Measurements from ENCODE around the gene PTPA.

DNA sequence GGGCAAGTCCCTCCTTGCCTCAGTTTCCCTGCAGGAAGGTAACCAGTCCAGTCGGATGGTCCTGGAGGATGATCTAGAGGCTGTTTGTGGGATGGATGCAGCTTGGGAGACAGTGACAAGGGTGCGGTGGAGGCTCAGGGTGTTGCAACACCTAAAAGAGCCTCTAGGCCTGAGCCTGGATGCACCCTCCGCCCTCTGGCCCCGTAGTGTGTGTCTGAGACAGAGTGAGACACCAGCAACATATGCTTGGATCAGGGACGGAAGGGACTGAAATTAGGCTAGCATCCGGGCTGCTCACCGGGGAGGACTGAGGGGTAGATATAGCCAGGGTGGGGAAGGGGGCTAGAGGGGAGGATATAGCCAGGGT, 1.7 kb upstream of the PTPA start:
- no peak for TF ChIP-seq SP2 (tag by site-specific recombination; IDR thresholded peaks at IDR 0.05)
- no peak for TF ChIP-seq ZBTB1 (tag by site-specific recombination; IDR thresholded peaks at IDR 0.05)
- TF ChIP-seq, protein P1, sequence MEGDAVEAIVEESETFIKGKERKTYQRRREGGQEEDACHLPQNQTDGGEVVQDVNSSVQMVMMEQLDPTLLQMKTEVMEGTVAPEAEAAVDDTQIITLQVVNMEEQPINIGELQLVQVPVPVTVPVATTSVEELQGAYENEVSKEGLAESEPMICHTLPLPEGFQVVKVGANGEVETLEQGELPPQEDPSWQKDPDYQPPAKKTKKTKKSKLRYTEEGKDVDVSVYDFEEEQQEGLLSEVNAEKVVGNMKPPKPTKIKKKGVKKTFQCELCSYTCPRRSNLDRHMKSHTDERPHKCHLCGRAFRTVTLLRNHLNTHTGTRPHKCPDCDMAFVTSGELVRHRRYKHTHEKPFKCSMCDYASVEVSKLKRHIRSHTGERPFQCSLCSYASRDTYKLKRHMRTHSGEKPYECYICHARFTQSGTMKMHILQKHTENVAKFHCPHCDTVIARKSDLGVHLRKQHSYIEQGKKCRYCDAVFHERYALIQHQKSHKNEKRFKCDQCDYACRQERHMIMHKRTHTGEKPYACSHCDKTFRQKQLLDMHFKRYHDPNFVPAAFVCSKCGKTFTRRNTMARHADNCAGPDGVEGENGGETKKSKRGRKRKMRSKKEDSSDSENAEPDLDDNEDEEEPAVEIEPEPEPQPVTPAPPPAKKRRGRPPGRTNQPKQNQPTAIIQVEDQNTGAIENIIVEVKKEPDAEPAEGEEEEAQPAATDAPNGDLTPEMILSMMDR (tag by site-specific recombination; IDR thresholded peaks at IDR 0.05), result no peak
- no peak for TF ChIP-seq GLIS2 (tag by site-specific recombination; IDR thresholded peaks at IDR 0.05)
- TF ChIP-seq ZNF175 (tag by site-specific recombination; IDR thresholded peaks at IDR 0.05), result no peak
- TF ChIP-seq ZNF510 (tag by site-specific recombination; IDR thresholded peaks at IDR 0.05; ENCODE audit: insufficient replicate concordance), result no peak
- TF ChIP-seq, protein P2, sequence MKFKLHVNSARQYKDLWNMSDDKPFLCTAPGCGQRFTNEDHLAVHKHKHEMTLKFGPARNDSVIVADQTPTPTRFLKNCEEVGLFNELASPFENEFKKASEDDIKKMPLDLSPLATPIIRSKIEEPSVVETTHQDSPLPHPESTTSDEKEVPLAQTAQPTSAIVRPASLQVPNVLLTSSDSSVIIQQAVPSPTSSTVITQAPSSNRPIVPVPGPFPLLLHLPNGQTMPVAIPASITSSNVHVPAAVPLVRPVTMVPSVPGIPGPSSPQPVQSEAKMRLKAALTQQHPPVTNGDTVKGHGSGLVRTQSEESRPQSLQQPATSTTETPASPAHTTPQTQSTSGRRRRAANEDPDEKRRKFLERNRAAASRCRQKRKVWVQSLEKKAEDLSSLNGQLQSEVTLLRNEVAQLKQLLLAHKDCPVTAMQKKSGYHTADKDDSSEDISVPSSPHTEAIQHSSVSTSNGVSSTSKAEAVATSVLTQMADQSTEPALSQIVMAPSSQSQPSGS (tag by site-specific recombination; IDR thresholded peaks at IDR 0.05; ENCODE audit: low read depth), result no peak

Data from HEK293 (cell line).